HG03064 (cell line): ENCODE measurements around the gene TMEM185A.
"Not testable (repeated sequence)": the region's sequence is repeated elsewhere in the genome, so short reads cannot be mapped to it uniquely, and the experiment has no call there.

Source experiments
- ATAC-seq: cut with Tn5 transposase; IDR thresholded peaks from one replicate; pipeline ENCODE4 v1.9.1; 2021; ENCODE audit warnings: low read depth; ENCODE audit not compliant: unreplicated experiment

The TMEM185A gene

DNA sequence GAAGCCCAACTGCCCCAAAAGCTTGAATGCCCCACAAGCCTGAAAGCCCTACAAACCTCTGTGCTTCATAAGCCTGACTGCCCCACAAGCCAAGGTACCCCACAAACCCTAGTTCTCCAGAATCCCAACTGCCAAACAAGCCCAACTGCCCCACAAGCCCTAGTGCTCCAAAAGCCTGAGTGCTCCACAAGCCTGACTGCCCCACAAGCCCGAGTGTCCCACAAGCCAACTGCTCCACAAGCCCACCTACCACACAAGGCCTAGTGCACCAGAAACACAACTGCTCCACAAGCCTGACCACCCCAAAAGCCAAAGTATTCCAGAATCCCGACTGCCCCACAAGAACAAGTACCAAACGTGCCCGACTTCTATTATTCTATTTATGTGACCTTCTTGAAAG is 68.2 kb downstream of the TMEM185A start:
- ATAC-seq, result no peak

DNA sequence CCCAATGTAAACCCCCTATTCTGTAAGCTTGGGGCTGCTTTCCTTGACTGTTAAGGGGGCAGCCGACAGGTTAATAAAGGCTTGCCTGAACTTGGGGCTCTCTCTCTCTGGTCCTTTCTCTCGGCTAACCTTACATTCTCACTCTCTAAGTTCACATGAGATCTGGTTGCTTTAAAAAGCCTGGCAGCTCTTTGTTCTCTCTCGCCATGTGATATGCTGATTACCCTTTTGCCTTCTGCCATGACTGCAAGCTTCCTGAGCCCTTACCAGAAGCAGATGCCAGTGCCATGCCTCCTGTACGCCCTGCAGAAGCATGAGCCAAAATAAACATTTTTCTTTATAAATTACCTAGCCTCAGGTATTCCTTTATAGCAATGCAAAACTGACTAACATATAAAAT is 76.3 kb downstream of the TMEM185A start:
- ATAC-seq, result not testable (repeated sequence)

DNA sequence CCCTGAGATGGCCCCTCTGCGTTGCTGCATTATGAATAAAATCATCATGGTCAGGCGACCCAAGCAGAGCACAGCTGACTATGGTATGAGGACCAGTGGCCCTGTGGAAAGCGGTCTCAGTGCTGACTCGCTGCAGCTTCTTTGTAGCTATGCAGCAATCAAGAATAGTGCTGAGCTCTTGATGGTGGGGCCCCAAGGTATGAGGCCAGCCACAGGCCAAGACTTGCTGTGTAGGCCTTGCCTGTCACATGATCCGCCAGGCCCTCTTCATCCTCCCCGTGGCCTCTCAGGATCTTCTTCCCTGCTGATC is 79.7 kb downstream of the TMEM185A start:
- ATAC-seq, result not testable (repeated sequence)

DNA sequence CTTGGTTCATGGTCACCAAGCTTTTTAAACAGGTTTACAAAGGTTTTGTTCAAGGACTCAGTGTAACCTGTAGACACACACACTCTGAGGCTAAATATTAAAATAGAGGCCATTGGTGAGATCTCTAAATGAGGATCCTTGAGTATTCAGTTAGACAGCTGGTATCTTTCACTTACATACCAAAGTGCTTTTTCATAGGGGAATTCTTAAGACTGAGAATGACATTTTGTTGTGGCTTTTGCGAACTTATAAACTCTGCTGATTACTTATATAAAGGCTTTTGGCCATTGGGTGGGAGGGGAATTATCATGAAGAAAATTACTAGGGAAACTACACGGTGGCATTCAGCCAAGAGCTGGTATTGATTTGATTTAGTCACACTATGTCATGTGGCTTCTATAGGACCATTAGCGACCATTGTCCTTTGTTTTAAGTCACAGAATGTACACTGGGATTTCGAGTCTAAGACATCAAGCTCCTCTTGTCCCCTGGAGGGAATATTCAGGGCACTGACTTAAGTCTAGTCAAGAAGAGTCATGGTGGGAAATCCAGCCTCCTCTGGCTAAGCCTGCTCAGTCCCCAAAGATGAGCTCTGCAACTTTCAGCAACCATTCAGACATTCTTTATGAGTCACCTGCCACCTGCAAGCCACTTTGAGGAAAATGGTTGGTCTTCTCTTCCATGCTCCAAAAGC is 80.2 kb downstream of the TMEM185A start:
- not testable (repeated sequence) for ATAC-seq

GRCh38 chrX:149550454-149550853 is 81.1 kb downstream of the TMEM185A start:
- not testable (repeated sequence) for ATAC-seq

DNA sequence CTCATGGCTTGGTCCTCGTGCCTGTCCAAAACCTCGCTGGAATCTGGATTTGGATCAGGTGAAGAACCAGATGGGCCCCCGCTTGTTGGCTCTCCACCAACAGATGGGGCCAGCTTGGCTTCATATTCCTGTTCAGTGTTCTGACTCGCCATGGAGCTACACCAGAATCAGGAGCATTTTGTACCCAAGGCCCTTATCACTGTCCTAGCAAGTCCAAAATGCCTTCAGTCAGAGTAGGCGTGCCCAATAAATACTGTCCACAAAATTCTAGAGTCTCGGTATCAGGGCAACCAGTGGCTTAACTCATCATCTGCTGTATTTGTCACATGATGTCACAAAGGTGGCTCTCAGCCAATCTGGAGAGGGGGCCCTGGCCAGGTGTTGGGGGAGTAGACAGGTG is 81.9 kb downstream of the TMEM185A start, which contains the start of gene HSFX3:
HSFX3 (minus strand) TSS at position 224 of the 400 bp plus-strand sequence; CDS start at position 152, 72 bp downstream.
- ATAC-seq, result not testable (repeated sequence)

DNA sequence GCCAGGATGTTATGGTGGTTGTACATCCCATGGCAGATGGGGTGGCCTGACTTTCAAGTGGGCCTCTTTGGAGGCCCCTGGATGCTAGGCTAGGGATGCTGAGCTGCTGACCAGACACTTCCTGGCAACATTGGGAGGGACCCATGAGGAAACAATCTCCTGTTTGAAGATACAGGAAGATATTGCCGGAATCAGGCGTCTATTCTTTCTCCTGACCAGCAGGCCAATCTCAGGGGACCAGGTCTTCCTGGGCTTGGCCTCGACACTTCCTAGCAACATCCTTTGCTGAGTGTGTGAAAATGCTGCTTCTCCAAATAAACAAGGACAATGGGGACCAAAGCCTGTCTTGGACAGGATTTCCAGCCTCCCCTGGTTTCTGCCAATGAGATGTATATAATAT is 83.8 kb downstream of the TMEM185A start:
- not testable (repeated sequence) for ATAC-seq

DNA sequence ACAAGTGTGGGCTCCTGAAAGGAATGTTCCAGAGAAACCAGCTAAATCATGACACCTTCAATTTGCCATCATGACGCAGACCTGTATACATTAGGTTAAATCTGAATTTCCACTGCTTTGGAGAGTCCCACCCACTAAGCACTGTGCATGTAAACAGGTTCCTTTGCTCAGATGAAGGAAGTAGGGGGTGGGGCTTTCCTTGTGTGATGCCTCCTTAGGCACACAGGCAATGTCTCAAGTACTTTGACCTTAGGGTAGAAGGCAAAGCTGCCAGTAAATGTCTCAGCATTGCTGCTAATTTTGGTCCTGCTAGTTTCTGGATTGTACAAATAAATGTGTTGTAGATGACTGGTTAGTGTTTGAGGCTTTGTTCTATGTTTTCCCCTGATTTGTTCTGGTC is 84.6 kb downstream of the TMEM185A start:
- ATAC-seq, result not testable (repeated sequence)
